HAP-1 (cell line): ENCODE data around the gene SPOCK1.
"Not testable (repeated sequence)": the region's sequence is repeated elsewhere in the genome, so short reads cannot be mapped to it uniquely, and the experiment has no call there.

ENCODE experiments used
- DNase-seq, 2 experiments: peaks; one replicate each; pipeline ENCODE4 v3.0.0-alpha.2; 2016 to 2020; ENCODE audit warnings: low spot score in 2 of 2
- H3K27me3 ChIP-seq: fragments of 250-450 bp; sonication (Bioruptor Pico); 2 replicates; pipeline ENCODE4 v1.5.1; 2020; ENCODE audit warnings: low read depth, mild to moderate bottlenecking, moderate library complexity
- H3K36me3 ChIP-seq: fragments of 250-450 bp; sonication (Bioruptor Pico); replicated peaks from 2 replicates; pipeline ENCODE4 v1.5.1; 2020; ENCODE audit warnings: mild to moderate bottlenecking
- H3K4me1 ChIP-seq: fragments of 250-450 bp; sonication (Bioruptor Pico); 2 replicates; pipeline ENCODE4 v1.5.1; 2020; ENCODE audit warnings: mild to moderate bottlenecking
- H3K4me3 ChIP-seq: fragments of 250-450 bp; sonication (Bioruptor Pico); 2 replicates; pipeline ENCODE4 v1.5.1; 2020; ENCODE audit warnings: mild to moderate bottlenecking, moderate library complexity
- H3K9me3 ChIP-seq: fragments of 250-450 bp; sonication (Bioruptor Pico); 2 replicates; pipeline ENCODE4 v1.5.1; 2020; ENCODE audit warnings: mild to moderate bottlenecking, moderate library complexity
- in situ Hi-C: fragments of 300-500 bp; cut with MboI; formaldehyde crosslinking; loops from 3 replicates; pipeline ENCODE4 v1.14.3; 2020; ENCODE audit warnings: low sequenced_read_pairs, inconsistent platforms, mixed read lengths

The SPOCK1 gene

DNA sequence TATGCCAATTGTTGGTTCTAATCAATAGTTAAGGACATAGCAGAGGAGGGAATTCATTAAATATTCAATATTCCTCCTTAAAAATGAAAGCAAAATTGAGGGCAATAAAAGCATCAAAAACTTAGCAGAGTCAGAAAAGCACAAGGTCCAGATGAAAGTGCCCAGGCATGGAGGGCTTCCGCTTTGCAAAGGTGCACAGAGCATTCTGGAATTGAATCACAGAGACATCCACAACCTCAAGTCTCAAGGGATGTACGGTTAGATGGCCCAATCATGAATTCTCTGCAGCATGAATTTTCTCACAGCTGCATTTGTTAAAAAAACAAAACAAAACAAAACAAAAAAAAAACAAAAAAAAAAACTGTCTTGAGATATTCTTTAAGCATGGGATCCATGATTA is 253.7 kb downstream of the SPOCK1 start:
- H3K9me3 ChIP-seq = no peaks in the 10 kb centered on the region
- in situ Hi-C loops = no loop called here
- H3K27me3 ChIP-seq = no peaks in the 10 kb centered on the region
- DNase-seq = no peak
- no peak overlapping the region for H3K4me3 ChIP-seq
- H3K36me3 ChIP-seq = no peaks in the 10 kb centered on the region
- H3K4me1 ChIP-seq = no peaks in the 10 kb centered on the region

GRCh38 chr5:137240285-137240684 is 258.8 kb downstream of the SPOCK1 start:
- Histone ChIP-seq H3K4me3 (no peak overlapping the region), H3K27me3 (no peaks in the 10 kb centered on the region), H3K9me3 (no peaks in the 10 kb centered on the region), H3K4me1 (no peaks in the 10 kb centered on the region), H3K36me3 (no peaks in the 10 kb centered on the region)
- in situ Hi-C loops = no loop called here
- DNase-seq = no peak

- DNase-seq = no peak
- in situ Hi-C loops = no loop called here
- H3K9me3 ChIP-seq = no peaks in the 10 kb centered on the region
- no peaks in the 10 kb centered on the region for H3K36me3 ChIP-seq
- H3K4me1 ChIP-seq = no peaks in the 10 kb centered on the region
- H3K4me3 ChIP-seq = no peak overlapping the region
- H3K27me3 ChIP-seq = no peaks in the 10 kb centered on the region
These were observed 262.1 kb downstream of the SPOCK1 start for GRCh38 chr5:137236849-137237507.

- Histone ChIP-seq H3K27me3 (no peaks in the 10 kb centered on the region), H3K4me3 (no peak overlapping the region), H3K9me3 (no peaks in the 10 kb centered on the region), H3K4me1 (no peaks in the 10 kb centered on the region), H3K36me3 (no peaks in the 10 kb centered on the region)
- DNase-seq = no peak
- in situ Hi-C loops = no loop called here
These were observed 262.9 kb downstream of the SPOCK1 start for GRCh38 chr5:137236252-137236651.

- Histone ChIP-seq H3K36me3 (no peaks in the 10 kb centered on the region), H3K27me3 (no peaks in the 10 kb centered on the region), H3K4me1 (no peaks in the 10 kb centered on the region), H3K4me3 (no peak overlapping the region), H3K9me3 (no peaks in the 10 kb centered on the region)
- no peak for DNase-seq
- in situ Hi-C loops = no loop called here
These were observed 263.9 kb downstream of the SPOCK1 start for GRCh38 chr5:137234973-137235943.

DNA sequence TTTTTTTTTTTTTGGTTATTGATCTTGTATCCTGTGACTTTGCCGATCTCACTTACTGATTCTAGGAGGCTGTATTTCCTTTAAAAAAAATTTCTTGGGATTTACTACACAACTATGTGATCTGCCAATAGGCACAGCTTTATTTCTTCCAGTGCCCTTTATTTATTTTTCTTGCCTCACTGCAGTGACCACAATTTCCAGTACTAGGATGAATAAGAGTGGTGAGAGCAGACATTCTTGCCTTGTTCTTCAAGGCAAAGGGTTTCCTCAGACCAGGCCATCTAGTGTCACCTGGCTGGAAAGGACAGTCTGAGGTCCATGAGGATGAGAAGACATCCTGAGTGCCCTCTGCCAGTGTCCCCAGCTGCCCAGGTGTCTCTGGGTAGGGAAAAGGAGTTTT is 265.4 kb downstream of the SPOCK1 start:
- in situ Hi-C loops = no loop called here
- no peak for DNase-seq
- no peak overlapping the region for H3K4me3 ChIP-seq

GRCh38 chr5:137233304-137233703 is 265.8 kb downstream of the SPOCK1 start:
- H3K4me3 ChIP-seq, H3K27me3 ChIP-seq, DNase-seq, H3K36me3 ChIP-seq, H3K4me1 ChIP-seq, H3K9me3 ChIP-seq, in situ Hi-C loops: not testable (repeated sequence)

More for the DNA sequence above, 265.4 kb downstream of the SPOCK1 start:
- H3K4me1 ChIP-seq = no peaks in the 10 kb centered on the region
- no peaks in the 10 kb centered on the region for H3K27me3 ChIP-seq
- no peaks in the 10 kb centered on the region for H3K36me3 ChIP-seq
- H3K9me3 ChIP-seq = no peaks in the 10 kb centered on the region

GRCh38 chr5:137231540-137231939 is 267.6 kb downstream of the SPOCK1 start:
- in situ Hi-C loops = no loop called here
- DNase-seq = no peak
- Histone ChIP-seq H3K36me3 (no peaks in the 10 kb centered on the region), H3K4me1 (no peaks in the 10 kb centered on the region), H3K27me3 (no peaks in the 10 kb centered on the region), H3K9me3 (no peaks in the 10 kb centered on the region), H3K4me3 (no peak overlapping the region)

- Histone ChIP-seq H3K9me3 (no peaks in the 10 kb centered on the region), H3K27me3 (no peaks in the 10 kb centered on the region), H3K4me3 (no peak overlapping the region), H3K36me3 (no peaks in the 10 kb centered on the region), H3K4me1 (no peaks in the 10 kb centered on the region)
- no peak for DNase-seq
- in situ Hi-C loops = no loop called here
These were observed 270.3 kb downstream of the SPOCK1 start for GRCh38 chr5:137228816-137229215.

DNA sequence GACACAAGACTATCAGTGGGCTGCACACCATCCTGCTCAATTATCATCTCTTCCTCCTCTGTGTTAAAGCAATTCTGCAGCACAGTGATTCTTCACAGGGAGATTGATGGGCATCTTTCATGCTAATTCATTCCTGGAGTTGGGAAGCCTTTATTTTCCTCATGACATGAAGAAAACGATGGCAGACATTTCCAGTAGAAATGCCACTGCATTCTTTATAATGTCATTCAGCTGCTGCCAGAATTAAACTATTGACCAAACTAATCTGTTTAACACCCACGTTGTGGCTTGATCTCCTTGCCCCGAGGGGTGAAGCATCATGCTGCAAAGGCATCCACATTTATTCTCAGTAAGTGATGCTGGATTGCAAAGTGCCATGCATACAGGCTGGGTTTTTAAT is 273.0 kb downstream of the SPOCK1 start:
- Histone ChIP-seq H3K36me3 (no peaks in the 10 kb centered on the region), H3K4me1 (no peaks in the 10 kb centered on the region), H3K27me3 (no peaks in the 10 kb centered on the region), H3K9me3 (no peaks in the 10 kb centered on the region), H3K4me3 (no peak overlapping the region)
- in situ Hi-C loops = no loop called here
- DNase-seq = no peak

- in situ Hi-C loops = no loop called here
- H3K27me3 ChIP-seq = no peaks in the 10 kb centered on the region; the same call in 1 of the 2 replicates
These were observed 275.5 kb downstream of the SPOCK1 start for GRCh38 chr5:137223324-137224295.

DNA sequence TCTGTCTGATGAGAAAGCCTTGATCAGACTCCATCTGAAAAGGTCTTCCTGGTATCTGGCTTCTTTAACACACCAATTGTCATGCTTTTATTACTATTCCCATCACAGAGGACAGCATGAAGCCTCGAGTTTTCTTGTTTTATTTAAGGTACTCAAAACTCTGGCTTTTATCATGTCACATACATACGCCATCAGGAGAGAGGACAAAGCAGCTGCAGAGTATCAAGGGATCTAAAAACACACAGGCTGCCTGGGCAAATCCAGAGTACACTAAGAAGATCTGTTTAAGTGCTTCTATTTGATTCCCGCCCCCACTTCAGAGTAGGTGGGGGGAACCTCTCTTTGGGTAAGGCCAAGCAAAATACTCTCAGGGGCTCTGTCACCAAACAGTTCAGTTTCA is 277.2 kb downstream of the SPOCK1 start:
- no peaks in the 10 kb centered on the region for H3K4me1 ChIP-seq
- DNase-seq = no peak
- H3K27me3 ChIP-seq = peaks cover 5% of the 10 kb centered on the region; the same call in 1 of the 2 replicates
- in situ Hi-C loops = no loop called here
- H3K4me3 ChIP-seq = no peak overlapping the region
- no peaks in the 10 kb centered on the region for H3K9me3 ChIP-seq
- no peaks in the 10 kb centered on the region for H3K36me3 ChIP-seq

More at GRCh38 chr5:137223324-137224295, 275.5 kb downstream of the SPOCK1 start:
- no peaks in the 10 kb centered on the region for H3K9me3 ChIP-seq
- H3K4me1 ChIP-seq = no peaks in the 10 kb centered on the region
- no peak for DNase-seq
- H3K4me3 ChIP-seq = no peak overlapping the region
- no peaks in the 10 kb centered on the region for H3K36me3 ChIP-seq

- no peaks in the 10 kb centered on the region for H3K9me3 ChIP-seq
- no peaks in the 10 kb centered on the region for H3K4me1 ChIP-seq
- DNase-seq = peak; percentile 10 to 60
- peaks cover 5% of the 10 kb centered on the region; the same call in 1 of the 2 replicates for H3K27me3 ChIP-seq
- in situ Hi-C loops = no loop called here
- no peaks in the 10 kb centered on the region for H3K36me3 ChIP-seq
- no peak overlapping the region for H3K4me3 ChIP-seq
These were observed 278.6 kb downstream of the SPOCK1 start for GRCh38 chr5:137220523-137220927.
